Activated naive CD4-positive, alpha-beta T cell treated with anti-CD3 and anti-CD28 coated beads for 36 hours (primary cell): ENCODE results near the gene HK1. TPM values are rescaled to one million over a fixed set of nuclear protein-coding genes. Genes with fewer than 3 reads are reported as not detected.
"Not testable (repeated sequence)": the region's sequence is repeated elsewhere in the genome, so short reads cannot be mapped to it uniquely, and the experiment has no call there.

Experiments used
- CTCF ChIA-PET: fragments of 350-600 bp; sonication (Branson Sonifier 250); formaldehyde crosslinking; loops from one replicate; lab custom pipeline; 2021; ENCODE audit warnings: antibody characterized with exemption; lab: Charles Lee
- DNase-seq: peaks from one replicate; pipeline ENCODE4 v3.0.0-alpha.2; 2020
- H3K27ac Mint-ChIP-seq: one replicate; pipeline ENCODE4 v1.8.0; 2021; ENCODE audit warnings: mild to moderate bottlenecking, mixed read lengths
- H3K27me3 Mint-ChIP-seq: one replicate; pipeline ENCODE4 v1.8.0; 2021; ENCODE audit warnings: low read depth, mixed read lengths
- H3K36me3 Mint-ChIP-seq: one replicate; pipeline ENCODE4 v1.8.0; 2021; ENCODE audit warnings: low read depth, mixed read lengths
- H3K4me1 Mint-ChIP-seq: one replicate; pipeline ENCODE4 v1.8.0; 2021; ENCODE audit warnings: low read depth, mixed read lengths
- H3K4me3 Mint-ChIP-seq: one replicate; pipeline ENCODE4 v1.8.0; 2021; ENCODE audit warnings: mild to moderate bottlenecking, moderate library complexity, mixed read lengths
- H3K9me3 Mint-ChIP-seq: one replicate; pipeline ENCODE4 v1.8.0; 2021; ENCODE audit warnings: mixed read lengths
- intact Hi-C: fragments of 100-400 bp; cut with micrococcal nuclease; formaldehyde crosslinking; loops from one replicate; pipeline ENCODE4 v1.15.1; 2023
- total RNA-seq, 2 experiments: library from RNA; stranded (reverse); gene quantifications; one replicate each; pipeline ENCODE4 v1.2.3, GENCODE V29; 2021

Gene HK1
- total RNA-seq, 2 experiments from 2014 or later = 172 to 179 TPM

DNA sequence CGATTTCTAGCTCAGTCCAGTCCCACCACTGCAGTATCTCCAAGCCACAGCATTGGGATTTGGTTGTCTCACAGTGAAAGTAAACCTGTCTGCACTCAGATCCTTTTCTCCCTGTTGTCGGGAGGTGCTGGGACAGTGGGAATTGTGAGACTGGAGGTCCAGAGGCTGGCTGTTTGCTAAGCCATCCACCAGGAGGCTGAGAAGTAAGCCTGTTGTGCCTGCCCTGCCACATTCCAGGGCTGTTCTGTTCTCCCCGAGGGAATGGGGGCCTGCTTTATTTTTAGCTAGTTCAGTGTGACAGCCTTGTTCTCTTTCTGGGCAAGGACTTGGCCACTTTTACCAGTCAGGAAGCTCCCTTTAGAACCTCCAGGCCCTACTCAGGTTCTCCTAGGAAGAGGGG lies 54.9 kb downstream of the HK1 start:
- H3K36me3 Mint-ChIP-seq = peaks cover 16% of the 10 kb centered on the region
- CTCF ChIA-PET = no interaction called here

DNA sequence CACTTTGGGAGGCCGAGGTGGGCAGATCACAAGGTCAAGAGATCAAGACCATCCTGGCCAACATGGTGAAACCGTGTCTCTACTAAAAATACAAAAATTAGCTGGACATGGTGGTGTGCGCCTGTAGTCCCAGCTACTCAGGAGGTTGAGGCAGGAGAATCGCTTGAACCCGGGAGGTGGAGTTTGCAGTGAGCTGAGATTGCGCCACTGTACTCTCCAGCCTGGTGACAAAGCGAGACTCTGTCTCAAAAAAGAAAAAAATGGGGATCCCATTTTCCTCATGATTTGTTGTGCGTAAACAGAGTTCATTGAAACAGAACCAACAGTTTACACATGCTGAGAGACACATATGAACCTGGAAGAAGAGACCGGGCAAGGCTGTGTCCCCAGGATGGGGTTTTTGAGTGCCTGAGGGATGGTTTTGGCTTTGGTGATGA lies 55.6 kb downstream of the HK1 start:
- H3K27ac Mint-ChIP-seq, H3K4me3 Mint-ChIP-seq, H3K9me3 Mint-ChIP-seq, H3K27me3 Mint-ChIP-seq, CTCF ChIA-PET, DNase-seq, intact Hi-C loops: not testable (repeated sequence)
- Mint-ChIP-seq H3K36me3 (peaks cover 13% of the 10 kb centered on the region), H3K4me1 (peaks cover 61% of the 10 kb centered on the region)

More for the DNA sequence above, 54.9 kb downstream of the HK1 start:
- Mint-ChIP-seq H3K27me3 (no peaks in the 10 kb centered on the region), H3K4me3 (no peak overlapping the region), H3K27ac (no peak overlapping the region), H3K9me3 (no peaks in the 10 kb centered on the region), H3K4me1 (peaks cover 61% of the 10 kb centered on the region)
- intact Hi-C loops = no loop called here
- no peak for DNase-seq

DNA sequence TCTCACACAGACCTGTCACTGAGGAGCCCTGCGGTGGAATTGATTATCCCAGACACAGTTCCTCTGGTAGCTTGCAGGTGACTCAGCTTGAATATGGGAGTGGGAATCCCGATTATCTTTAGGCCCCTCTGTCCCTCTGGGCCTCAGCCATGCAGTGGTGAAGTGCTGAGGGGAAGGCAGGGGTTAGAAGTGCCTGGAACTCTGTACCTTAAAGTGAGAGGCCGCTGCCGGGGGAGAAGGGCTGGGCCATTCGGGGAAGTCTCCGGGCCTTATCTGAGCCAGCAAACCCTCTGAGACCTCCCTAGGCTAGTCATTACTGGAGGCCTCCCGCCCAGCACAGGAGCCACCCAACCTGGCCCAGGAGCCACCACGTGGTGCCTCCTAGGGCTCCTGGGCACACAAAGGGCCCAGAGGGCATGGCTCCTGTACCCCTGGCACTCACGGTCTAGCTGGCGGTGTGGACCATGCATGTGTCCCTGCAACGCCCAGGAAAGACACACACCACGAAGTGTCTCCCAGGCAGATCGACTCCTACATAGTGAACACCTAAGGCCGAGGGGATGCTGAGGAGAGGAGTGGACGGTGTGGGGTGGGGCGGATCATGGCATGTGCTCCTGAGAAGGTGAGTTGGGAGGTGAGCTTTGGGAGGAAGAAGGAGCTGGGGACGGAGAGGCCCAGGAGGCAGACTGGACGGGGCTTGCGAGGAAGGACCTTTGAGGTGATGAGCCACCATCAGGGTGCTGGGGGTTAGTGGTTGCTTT lies 56.2 kb downstream of the HK1 start:
- H3K4me3 Mint-ChIP-seq = peak overlapping the region; percentile 34
- H3K36me3 Mint-ChIP-seq = peaks cover 9% of the 10 kb centered on the region
- no peaks in the 10 kb centered on the region for H3K9me3 Mint-ChIP-seq
- intact Hi-C loops = no loop called here
- CTCF ChIA-PET = no interaction called here
- no peaks in the 10 kb centered on the region for H3K27me3 Mint-ChIP-seq
- no peak for DNase-seq
- H3K4me1 Mint-ChIP-seq = peaks cover 63% of the 10 kb centered on the region
- H3K27ac Mint-ChIP-seq = peak overlapping the region; percentile 71

- Mint-ChIP-seq H3K27me3 (no peaks in the 10 kb centered on the region), H3K36me3 (peaks cover 5% of the 10 kb centered on the region), H3K9me3 (no peaks in the 10 kb centered on the region), H3K4me3 (peak overlapping the region; percentile 34), H3K4me1 (peaks cover 62% of the 10 kb centered on the region), H3K27ac (peak overlapping the region; percentile 71)
- intact Hi-C loops = no loop called here
- CTCF ChIA-PET = no interaction called here
- DNase-seq = peak; percentile 43
Measured at GRCh38 chr10:69335063-69335587, 56.8 kb downstream of the HK1 start.

DNA sequence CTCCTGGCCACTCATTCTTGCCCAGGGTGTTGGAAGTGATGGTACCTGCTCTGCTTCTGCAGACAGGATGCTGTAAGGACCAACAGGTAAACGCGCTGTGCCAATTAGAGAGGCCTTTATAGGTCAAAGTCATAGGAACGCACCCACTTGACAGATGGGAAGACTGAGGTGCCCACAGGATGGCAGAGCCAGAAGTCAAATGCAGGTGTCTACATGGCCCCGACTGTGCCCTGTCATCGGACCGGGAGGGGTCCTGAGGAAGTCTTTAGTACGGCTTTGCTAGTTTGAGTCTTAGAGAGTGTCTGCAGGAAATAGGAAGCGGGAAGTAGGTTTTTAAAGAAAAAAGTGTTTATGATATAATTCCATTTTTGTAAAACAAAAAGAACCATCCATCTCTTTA lies 57.3 kb downstream of the HK1 start:
- CTCF ChIA-PET = no interaction called here
- Mint-ChIP-seq H3K4me1 (peaks cover 59% of the 10 kb centered on the region), H3K4me3 (no peak overlapping the region), H3K9me3 (no peaks in the 10 kb centered on the region), H3K27ac (no peak overlapping the region), H3K27me3 (no peaks in the 10 kb centered on the region), H3K36me3 (peaks cover 4% of the 10 kb centered on the region)
- intact Hi-C loops = no loop called here
- DNase-seq = no peak

GRCh38 chr10:69336952-69337295 lies 58.6 kb downstream of the HK1 start:
- H3K4me1 Mint-ChIP-seq = peaks cover 64% of the 10 kb centered on the region
- intact Hi-C loops = no loop called here
- CTCF ChIA-PET = interaction anchor here (1.0 kb wide), 1 partner anchor 28 kb away, joined by 3 read pairs; no protein-coding TSS in a partner anchor
- no peaks in the 10 kb centered on the region for H3K9me3 Mint-ChIP-seq
- no peak overlapping the region for H3K4me3 Mint-ChIP-seq
- H3K36me3 Mint-ChIP-seq = peaks cover 6% of the 10 kb centered on the region
- DNase-seq = no peak
- no peaks in the 10 kb centered on the region for H3K27me3 Mint-ChIP-seq
- no peak overlapping the region for H3K27ac Mint-ChIP-seq

DNA sequence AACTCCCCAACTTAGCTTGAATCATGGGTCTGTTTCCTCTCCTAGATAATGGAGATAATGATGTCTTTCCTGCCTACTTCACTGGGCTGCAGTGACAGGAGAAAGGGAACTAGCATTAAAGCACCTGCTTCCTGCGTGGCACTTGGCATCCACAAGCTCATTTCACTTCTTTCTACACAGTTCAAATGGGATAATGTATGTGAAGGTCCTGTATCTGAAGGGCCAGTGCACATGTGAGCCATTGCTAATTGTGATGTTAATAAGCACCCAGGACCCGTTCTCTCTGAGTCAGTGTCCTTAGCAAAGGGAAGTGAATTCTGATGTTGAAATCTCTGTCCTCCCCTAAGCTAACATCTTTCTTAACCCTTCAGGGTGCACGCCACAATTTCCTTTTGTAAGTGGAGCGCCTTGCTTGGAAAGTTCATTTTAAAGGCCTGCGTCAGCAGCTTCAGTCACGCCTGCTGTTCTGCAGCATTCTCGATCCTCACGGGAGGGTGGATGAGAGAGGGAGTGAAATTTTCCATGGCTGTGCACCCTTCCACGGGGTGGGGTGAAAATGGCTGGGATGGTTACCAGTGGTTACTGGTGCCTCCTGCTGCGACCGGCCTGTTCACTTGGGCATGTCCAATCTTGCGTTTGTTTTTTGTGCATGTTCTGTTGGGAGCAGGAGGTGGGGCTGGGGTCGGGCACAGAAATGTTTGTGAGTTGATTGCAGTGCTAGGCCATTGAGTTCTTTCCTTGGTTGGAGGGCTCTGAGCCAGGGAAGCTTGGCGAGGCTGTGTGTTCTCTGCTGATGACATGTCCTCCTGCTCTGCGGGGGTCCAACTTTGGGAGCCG lies 59.2 kb downstream of the HK1 start:
- H3K4me1 Mint-ChIP-seq = peaks cover 68% of the 10 kb centered on the region
- intact Hi-C loops = no loop called here
- no peak for DNase-seq
- no peaks in the 10 kb centered on the region for H3K27me3 Mint-ChIP-seq
- CTCF ChIA-PET = interaction anchor here (1.0 kb wide), 1 partner anchor 27 kb away, joined by 3 read pairs; no protein-coding TSS in a partner anchor
- peaks cover 9% of the 10 kb centered on the region for H3K36me3 Mint-ChIP-seq
- H3K4me3 Mint-ChIP-seq = no peak overlapping the region
- no peaks in the 10 kb centered on the region for H3K9me3 Mint-ChIP-seq
- H3K27ac Mint-ChIP-seq = no peak overlapping the region

DNA sequence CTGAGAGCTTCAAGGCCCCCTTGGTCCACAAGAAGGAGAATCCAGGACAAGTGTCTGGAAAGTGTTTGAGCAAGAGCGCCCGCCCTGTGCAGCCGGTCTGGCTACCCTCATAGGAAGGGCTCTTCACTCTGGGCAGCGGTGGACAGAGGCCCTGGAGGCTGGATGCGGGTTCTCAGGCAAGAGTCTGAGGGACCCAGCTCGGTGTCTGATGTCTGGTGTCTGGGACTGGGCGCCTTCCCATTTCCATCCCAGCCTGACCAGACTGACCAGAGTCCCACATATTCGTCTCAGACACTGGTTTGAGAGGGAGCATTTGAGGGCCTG lies 59.8 kb downstream of the HK1 start:
- no peak overlapping the region for H3K27ac Mint-ChIP-seq
- peaks cover 10% of the 10 kb centered on the region for H3K36me3 Mint-ChIP-seq
- H3K4me1 Mint-ChIP-seq = peaks cover 70% of the 10 kb centered on the region
- H3K27me3 Mint-ChIP-seq = no peaks in the 10 kb centered on the region
- DNase-seq = no peak
- H3K9me3 Mint-ChIP-seq = no peaks in the 10 kb centered on the region
- no peak overlapping the region for H3K4me3 Mint-ChIP-seq
- intact Hi-C loops = no loop called here
- CTCF ChIA-PET = no interaction called here

DNA sequence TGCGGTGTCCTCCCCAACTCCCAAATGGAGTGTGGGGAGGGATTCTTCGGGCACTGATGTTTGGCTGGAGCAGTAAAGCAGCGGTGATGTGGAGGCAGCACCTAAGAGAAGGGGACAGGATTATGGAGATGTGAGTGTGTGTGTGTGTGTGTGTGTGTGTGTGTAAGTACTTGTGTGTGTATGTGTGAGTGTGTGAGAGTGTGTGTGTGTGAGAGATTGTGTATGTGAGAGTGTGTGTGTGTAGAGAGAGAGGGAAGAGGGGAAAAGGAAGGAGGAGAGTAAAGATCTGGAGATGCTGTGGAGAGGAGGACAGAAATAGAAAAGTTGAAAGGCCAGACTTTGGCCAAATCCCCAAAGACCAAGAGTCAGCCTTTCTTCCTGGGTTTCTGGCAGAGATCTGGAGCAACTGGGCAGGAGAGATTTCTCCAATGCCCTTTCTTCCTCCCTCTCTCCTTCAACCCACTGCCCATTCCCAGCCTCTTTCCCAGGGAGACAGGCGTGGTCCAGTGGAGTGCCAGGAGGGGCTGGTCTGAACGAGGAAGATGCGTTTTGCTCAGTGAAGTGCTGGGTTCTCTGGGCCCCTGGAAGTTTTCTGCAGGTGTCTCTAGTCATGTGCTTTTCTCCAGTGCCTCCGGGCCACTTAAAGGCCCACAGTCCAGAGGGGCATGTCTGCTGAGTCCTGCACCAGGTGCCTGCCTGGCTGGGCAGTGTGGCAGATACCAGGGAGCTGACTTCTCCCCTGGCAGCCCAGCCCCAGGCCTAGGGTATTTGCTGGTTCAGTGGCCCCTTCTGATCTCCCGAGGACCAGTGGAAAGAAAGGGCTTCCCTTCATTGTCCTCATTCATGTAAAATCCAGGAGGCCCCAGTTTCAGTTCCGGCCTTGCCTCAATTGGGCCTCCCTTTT lies 60.5 kb downstream of the HK1 start:
- no peak overlapping the region for H3K4me3 Mint-ChIP-seq
- H3K36me3 Mint-ChIP-seq = peaks cover 14% of the 10 kb centered on the region
- no peak overlapping the region for H3K27ac Mint-ChIP-seq
- no peaks in the 10 kb centered on the region for H3K9me3 Mint-ChIP-seq
- H3K27me3 Mint-ChIP-seq = no peaks in the 10 kb centered on the region
- CTCF ChIA-PET = interaction anchor here (1.0 kb wide), 2 partner anchors 70 to 187 kb away, joined by 4 read pairs; no protein-coding TSS in a partner anchor
- peaks cover 77% of the 10 kb centered on the region for H3K4me1 Mint-ChIP-seq
- intact Hi-C loops = no loop called here
- DNase-seq = no peak

DNA sequence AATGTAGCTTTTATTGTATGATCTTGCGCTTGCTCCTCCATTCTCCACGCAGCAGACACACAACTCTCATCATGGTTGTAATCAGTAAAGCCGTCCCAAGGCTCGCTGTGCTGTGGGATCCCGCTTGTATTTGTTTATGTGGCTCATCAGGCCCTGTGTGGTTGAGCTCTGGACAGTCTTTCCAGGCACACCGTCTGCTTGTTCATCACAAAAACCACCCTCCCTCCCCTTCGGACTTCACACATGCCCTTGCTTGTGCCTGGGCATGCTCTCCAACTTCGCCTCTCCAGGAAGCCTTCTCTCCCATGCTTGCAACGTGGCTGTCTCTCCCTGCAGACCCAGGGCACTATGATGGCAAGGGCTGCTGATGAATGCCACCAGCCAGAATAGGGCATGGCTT lies 62.4 kb downstream of the HK1 start:
- Mint-ChIP-seq H3K27me3 (no peaks in the 10 kb centered on the region), H3K4me3 (no peak overlapping the region), H3K27ac (peak overlapping the region; percentile 26), H3K4me1 (peaks cover 77% of the 10 kb centered on the region), H3K36me3 (peaks cover 29% of the 10 kb centered on the region), H3K9me3 (no peaks in the 10 kb centered on the region)
- CTCF ChIA-PET = interaction anchor here (0.6 kb wide), 1 partner anchor 1238 kb away, joined by 6 read pairs; no protein-coding TSS in a partner anchor
- intact Hi-C loops = no loop called here
- DNase-seq = no peak

- no peak for DNase-seq
- intact Hi-C loops = loop anchor here (1.0 kb wide), 1 partner anchor 9 kb away; no protein-coding TSS in a partner anchor
- no peaks in the 10 kb centered on the region for H3K27me3 Mint-ChIP-seq
- peaks cover 43% of the 10 kb centered on the region for H3K36me3 Mint-ChIP-seq
- no peaks in the 10 kb centered on the region for H3K9me3 Mint-ChIP-seq
- no peak overlapping the region for H3K4me3 Mint-ChIP-seq
- H3K27ac Mint-ChIP-seq = peak overlapping the region; percentile 19
- CTCF ChIA-PET = interaction anchor here (1.3 to 2.0 kb wide), 2 partner anchors 20 to 105 kb away, joined by 5 read pairs; no protein-coding TSS in a partner anchor
- H3K4me1 Mint-ChIP-seq = peaks cover 78% of the 10 kb centered on the region
Measured at GRCh38 chr10:69343905-69344304, 65.6 kb downstream of the HK1 start.
